Esophagus muscularis mucosa (tissue), 4 donors: ENCODE data around the gene MARK1.
"Not testable (repeated sequence)": the region's sequence is repeated elsewhere in the genome, so short reads cannot be mapped to it uniquely, and the experiment has no call there.

Experiments used
- CTCF ChIP-seq, 3 experiments: fragments of 200-600 bp in 2 of 3; fragments of 450-650 bp in 1 of 3; sonication (generic) in 2 of 3; IDR thresholded peaks; one replicate each; pipeline ENCODE4 v1.5.1; 2017 to 2019; ENCODE audit warnings: antibody characterized with exemption in 3 of 3, mild to moderate bottlenecking in 2 of 3, moderate library complexity in 1 of 3
- EP300 ChIP-seq: sonication (generic); formaldehyde crosslinking; IDR thresholded peaks from one replicate; pipeline ENCODE4 v1.6.1; 2017; ENCODE audit warnings: antibody characterized with exemption
- POLR2A ChIP-seq: fragments of 450-650 bp; IDR thresholded peaks from one replicate; pipeline ENCODE4 v1.6.1; 2017; ENCODE audit warnings: antibody characterized with exemption, moderate library complexity, mild to moderate bottlenecking, low read depth
- POLR2AphosphoS5 ChIP-seq, 2 donors: sonication (generic); formaldehyde crosslinking; IDR thresholded peaks; one replicate each; pipeline ENCODE4 v1.6.1; 2017; ENCODE audit warnings: antibody characterized with exemption in 2 of 2

- not testable (repeated sequence) for TF ChIP-seq CTCF (IDR thresholded peaks at IDR 0.05); POLR2AphosphoS5 (IDR thresholded peaks at IDR 0.05); POLR2A; EP300
Measured at GRCh38 chr1:220611100-220611499, 83.2 kb downstream of the MARK1 start.
